Activated effector memory CD4-positive, alpha-beta T cell treated with Interleukin-2 at 50 U/mL for 16 hours (primary cell): ENCODE measurements around the gene CD82.
A peak's percentile ranks its signal among the peaks of the same experiment; 100 is the strongest.

Source experiments
- DNase-seq: peaks from one replicate; pipeline ENCODE4 v3.0.0-alpha.2; 2020

Gene CD82

GRCh38 chr11:44561964-44562734 is 3.3 kb upstream of the CD82 start:
- no peak for DNase-seq

- DNase-seq = no peak
Observed at GRCh38 chr11:44562845-44563460, 2.5 kb upstream of the CD82 start.

GRCh38 chr11:44563711-44564110 is 1.8 kb upstream of the CD82 start:
- no peak for DNase-seq

GRCh38 chr11:44564166-44564565 is 1.3 kb upstream of the CD82 start:
- DNase-seq = no peak

- no peak for DNase-seq
Observed at GRCh38 chr11:44564670-44565210, 723 bp upstream of the CD82 start.

- no peak for DNase-seq
Observed at GRCh38 chr11:44565953-44566949, 788 bp downstream of the CD82 start.

GRCh38 chr11:44566952-44567875 is 1.8 kb downstream of the CD82 start:
- DNase-seq = no peak

- DNase-seq = no peak
Observed at GRCh38 chr11:44567876-44568256, 2.4 kb downstream of the CD82 start.

- no peak for DNase-seq
Observed at GRCh38 chr11:44568331-44568657, 2.8 kb downstream of the CD82 start.

GRCh38 chr11:44568658-44569473 is 3.4 kb downstream of the CD82 start:
- peak; percentile 85 for DNase-seq

GRCh38 chr11:44570411-44571155 is 5.1 kb downstream of the CD82 start:
- no peak for DNase-seq

GRCh38 chr11:44571871-44572270 is 6.4 kb downstream of the CD82 start:
- DNase-seq = no peak

GRCh38 chr11:44572436-44572835 is 7.0 kb downstream of the CD82 start:
- DNase-seq = no peak

- no peak for DNase-seq
Observed at GRCh38 chr11:44572884-44573283, 7.4 kb downstream of the CD82 start.

GRCh38 chr11:44573333-44573732 is 7.9 kb downstream of the CD82 start:
- no peak for DNase-seq

- DNase-seq = peak; percentile 32
Observed at GRCh38 chr11:44574610-44575287, 9.3 kb downstream of the CD82 start.

- no peak for DNase-seq
Observed at GRCh38 chr11:44575288-44575672, 9.8 kb downstream of the CD82 start.

GRCh38 chr11:44575962-44576361 is 10.5 kb downstream of the CD82 start:
- no peak for DNase-seq

- no peak for DNase-seq
Observed at GRCh38 chr11:44576656-44577055, 11.2 kb downstream of the CD82 start.
